Testis (tissue), 3 donors: Measurements from ENCODE around the gene DIAPH2. TPM values are rescaled to one million over a fixed set of nuclear protein-coding genes. Genes with fewer than 3 reads are reported as not detected.

Experiments
- DNase-seq: peaks from one replicate; pipeline ENCODE4 v3.0.0-alpha.2; 2019
- H3K27ac ChIP-seq, 2 donors: fragments of 200-600 bp; sonication (generic); one replicate each; pipeline ENCODE4 v1.5.1; 2019
- H3K27me3 ChIP-seq: fragments of 200-600 bp; sonication (generic); one replicate; pipeline ENCODE4 v1.5.1; 2019
- H3K36me3 ChIP-seq: fragments of 200-600 bp; sonication (generic); one replicate; pipeline ENCODE4 v1.5.1; 2017; ENCODE audit warnings: low read depth; ENCODE audit errors: missing control alignments
- H3K4me1 ChIP-seq: fragments of 200-600 bp; sonication (generic); one replicate; pipeline ENCODE4 v1.5.1; 2019
- H3K4me3 ChIP-seq, 2 donors: fragments of 200-600 bp; sonication (generic); one replicate each; pipeline ENCODE4 v1.5.1; 2017 to 2019
- H3K9me3 ChIP-seq: fragments of 200-600 bp; sonication (generic); one replicate; pipeline ENCODE4 v1.5.1; 2017
- CTCF ChIP-seq, 3 experiments: fragments of 450-650 bp in 2 of 3; fragments of 200-600 bp in 1 of 3; sonication (generic) in 1 of 3; IDR thresholded peaks; one replicate each; pipeline ENCODE4 v1.5.1; 2016 to 2019; ENCODE audit warnings: antibody characterized with exemption in 3 of 3, mild to moderate bottlenecking in 2 of 3, moderate library complexity in 1 of 3
- POLR2A ChIP-seq: fragments of 450-650 bp; IDR thresholded peaks from one replicate; pipeline ENCODE4 v1.6.1; 2017; ENCODE audit warnings: antibody characterized with exemption, mild to moderate bottlenecking, moderate library complexity
- WGBS, 2 donors: methylation state at CpG; one replicate each; pipeline ENCODE4 v1.1.5; 2018; 5-methylcytosine and 5-hydroxymethylcytosine counted together
- intact Hi-C: fragments of 100-400 bp; cut with DNase I; formaldehyde crosslinking; loops from one replicate; pipeline ENCODE4 v1.15.1; 2023; ENCODE audit warnings: low total_unique reads
- polyA plus RNA-seq: library from polyadenylated mRNA; stranded (reverse); fragments of 350-450 nt; fragmentation: Illumina TruSeq; extraction: RNeasy Lipid Tissue Mini Kit (QIAGEN cat#74804); gene quantifications from one replicate; pipeline ENCODE4 v1.2.3, GENCODE V29; 2014; ENCODE audit warnings: low read depth, low replicate concordance; ENCODE audit not compliant: insufficient read depth
- total RNA-seq, 2 donors: library from RNA; depleted of rRNA; stranded (reverse); fragments of >200 nt; gene quantifications; one replicate each; pipeline ENCODE4 v1.2.3, GENCODE V29; 2016

The DIAPH2 gene
- total and polyA plus RNA-seq, 3 donors from 2014 or later, result 13.1 to 68.3 (median 67.4) TPM

DNA sequence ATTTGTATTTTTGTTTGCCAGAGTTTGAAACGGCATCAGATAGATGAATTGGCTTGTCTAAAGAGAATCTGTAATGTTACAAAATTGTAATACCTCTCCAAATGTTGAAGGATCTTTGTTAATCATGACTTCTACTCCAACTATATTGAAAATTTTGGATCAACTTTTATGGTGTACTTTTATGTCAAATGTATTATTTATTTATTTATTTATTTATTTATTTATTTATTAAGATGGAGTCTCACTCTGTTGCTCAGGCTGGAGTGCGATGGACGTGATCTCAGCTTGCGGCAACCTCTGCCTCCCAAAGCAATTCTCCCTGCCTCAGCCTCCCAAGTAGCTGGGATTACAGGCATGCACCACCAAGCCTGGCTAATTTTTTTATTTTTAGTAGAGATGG, 235.0 kb downstream of the DIAPH2 start:
- DNase-seq, result no peak
- Histone ChIP-seq H3K4me3 (no peak overlapping the region), H3K27me3 (no peaks in the 10 kb centered on the region), H3K27ac (no peak overlapping the region), H3K4me1 (no peaks in the 10 kb centered on the region), H3K9me3 (no peaks in the 10 kb centered on the region), H3K36me3 (no peaks in the 10 kb centered on the region)
- 93 to 94% methylated on average over 4 of the region's 4 CpGs for WGBS, 2 donors
- TF ChIP-seq CTCF (IDR thresholded peaks at IDR 0.05) (no peak), POLR2A (no peak)
- intact Hi-C loops, result no loop called here

GRCh38 chrX:96924581-96924980, 239.9 kb downstream of the DIAPH2 start:
- Histone ChIP-seq H3K27ac (no peak overlapping the region), H3K4me1 (no peaks in the 10 kb centered on the region), H3K36me3 (no peaks in the 10 kb centered on the region), H3K9me3 (no peaks in the 10 kb centered on the region), H3K4me3 (no peak overlapping the region), H3K27me3 (no peaks in the 10 kb centered on the region)
- WGBS, 2 donors, result 75 to 83% methylated on average over 3 of the region's 3 CpGs
- intact Hi-C loops, result no loop called here
- no peak for TF ChIP-seq CTCF (IDR thresholded peaks at IDR 0.05)
- no peak for TF ChIP-seq POLR2A
- DNase-seq, result no peak

DNA sequence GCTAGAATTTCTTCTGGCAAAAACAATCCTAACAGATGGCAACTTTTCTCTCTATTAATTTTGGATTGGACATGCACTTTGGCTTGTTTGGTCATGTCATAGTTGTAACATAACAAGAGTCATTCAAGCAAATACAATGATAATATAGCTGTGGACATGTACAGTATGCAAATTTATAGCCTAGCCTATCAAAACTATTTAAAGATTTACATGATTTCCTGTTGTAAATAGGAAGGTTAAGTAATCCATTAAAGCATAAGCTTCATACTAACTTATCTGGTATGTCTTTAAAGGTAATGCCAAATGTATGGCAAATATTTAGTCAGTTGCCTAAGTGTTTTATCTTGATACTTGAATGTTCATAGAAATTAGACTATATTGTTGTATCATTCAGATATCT, 244.4 kb downstream of the DIAPH2 start:
- H3K36me3 ChIP-seq, result no peaks in the 10 kb centered on the region
- no peak overlapping the region for H3K4me3 ChIP-seq
- H3K27me3 ChIP-seq, result no peaks in the 10 kb centered on the region
- no peak overlapping the region for H3K27ac ChIP-seq
- DNase-seq, result no peak
- intact Hi-C loops, result no loop called here
- H3K4me1 ChIP-seq, result no peaks in the 10 kb centered on the region
- no peaks in the 10 kb centered on the region for H3K9me3 ChIP-seq
- TF ChIP-seq CTCF (IDR thresholded peaks at IDR 0.05) (no peak), POLR2A (no peak)

DNA sequence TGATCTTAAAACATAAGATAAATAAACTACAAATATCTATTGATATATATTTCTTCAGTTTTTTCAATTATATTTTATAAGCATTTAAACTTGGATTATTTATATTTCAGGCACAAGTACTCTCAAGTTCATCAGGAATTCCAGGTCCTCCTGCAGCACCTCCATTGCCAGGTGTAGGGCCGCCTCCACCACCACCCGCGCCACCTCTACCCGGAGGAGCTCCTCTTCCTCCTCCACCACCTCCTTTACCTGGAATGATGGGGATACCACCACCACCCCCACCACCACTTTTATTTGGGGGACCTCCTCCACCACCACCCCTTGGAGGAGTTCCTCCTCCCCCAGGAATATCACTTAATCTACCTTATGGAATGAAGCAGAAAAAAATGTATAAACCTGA, 273.1 kb downstream of the DIAPH2 start:
- H3K27ac ChIP-seq, result no peak overlapping the region
- no peak for TF ChIP-seq POLR2A
- 94 to 98% methylated on average over 4 of the region's 4 CpGs for WGBS, 2 donors
- intact Hi-C loops, result no loop called here
- no peaks in the 10 kb centered on the region for H3K9me3 ChIP-seq
- no peaks in the 10 kb centered on the region for H3K4me1 ChIP-seq
- H3K4me3 ChIP-seq, result no peak overlapping the region
- H3K36me3 ChIP-seq, result no peaks in the 10 kb centered on the region
- no peaks in the 10 kb centered on the region for H3K27me3 ChIP-seq
- no peak for DNase-seq

DNA sequence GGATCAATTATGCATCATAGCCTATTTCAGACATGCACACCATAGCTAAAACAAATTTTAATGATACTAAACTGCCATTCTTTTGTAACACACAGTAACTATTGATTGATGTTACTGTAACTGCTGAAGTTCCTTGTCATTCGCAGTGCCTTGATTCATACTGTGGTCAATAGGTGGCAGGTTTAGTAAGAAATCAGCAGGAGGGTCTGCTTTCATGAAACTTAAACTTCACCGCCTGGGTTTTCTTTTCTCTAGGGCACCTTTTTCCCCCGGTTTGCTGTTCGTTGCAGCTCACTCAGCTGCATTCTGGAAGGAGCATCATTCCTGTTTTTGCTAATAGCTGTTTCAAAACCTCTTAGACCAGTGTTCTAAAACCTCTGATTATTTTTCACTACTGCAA, 287.2 kb downstream of the DIAPH2 start:
- intact Hi-C loops, result no loop called here
- Histone ChIP-seq H3K4me1 (no peaks in the 10 kb centered on the region), H3K4me3 (no peak overlapping the region), H3K27me3 (no peaks in the 10 kb centered on the region), H3K27ac (no peak overlapping the region), H3K9me3 (no peaks in the 10 kb centered on the region), H3K36me3 (no peaks in the 10 kb centered on the region)
- DNase-seq, result no peak
- TF ChIP-seq POLR2A, result no peak
- TF ChIP-seq CTCF (IDR thresholded peaks at IDR 0.05), result no peak
- 79 to 91% methylated on average over 4 of the region's 4 CpGs for WGBS, 2 donors
